Neural cell (in vitro differentiated cells): ENCODE results near the gene COA4. TPM values are rescaled to one million over a fixed set of nuclear protein-coding genes. Genes with fewer than 3 reads are reported as not detected.
"Not testable (repeated sequence)": the region's sequence is repeated elsewhere in the genome, so short reads cannot be mapped to it uniquely, and the experiment has no call there.

Source experiments
- H2AFZ ChIP-seq: fragments of 200-600, 300-800 bp; sonication (generic), shearing (Covaris generic); 2 replicates; pipeline ENCODE4 v1.6.0; 2014; ENCODE audit warnings: low read depth, mild to moderate bottlenecking, antibody characterized with exemption, low read length, moderate library complexity
- H3F3A ChIP-seq: fragments of 200-600 bp; shearing (Covaris generic); 2 replicates; pipeline ENCODE4 v1.6.1; 2016; ENCODE audit warnings: mild to moderate bottlenecking, moderate library complexity, mixed read lengths, antibody characterized with exemption, low read length; ENCODE audit not compliant: insufficient read depth, poor library complexity, severe bottlenecking
- H3K27ac ChIP-seq: fragments of 200-600, 300-800 bp; sonication (generic), shearing (Covaris generic); 2 replicates; pipeline ENCODE4 v1.5.1; 2014; ENCODE audit warnings: mild to moderate bottlenecking, low read length, moderate library complexity
- H3K27me3 ChIP-seq: fragments of 300-800, 200-600 bp; sonication (generic), shearing (Covaris generic); 2 replicates; pipeline ENCODE4 v1.6.0; 2014; ENCODE audit warnings: mild to moderate bottlenecking, low read depth, low read length, moderate library complexity; ENCODE audit not compliant: insufficient read depth
- H3K36me3 ChIP-seq: fragments of 300-800, 200-600 bp; sonication (generic), shearing (Covaris generic); 2 replicates; pipeline ENCODE4 v1.5.1; 2014; ENCODE audit warnings: mild to moderate bottlenecking, antibody characterized with exemption, low read length, moderate library complexity; ENCODE audit not compliant: insufficient read depth
- H3K4me2 ChIP-seq: fragments of 300-800, 200-600 bp; sonication (generic), shearing (Covaris generic); 2 replicates; pipeline ENCODE4 v1.6.0; 2014; ENCODE audit warnings: mild to moderate bottlenecking, low read length
- H3K4me3 ChIP-seq: fragments of 300-800, 200-600 bp; sonication (generic), shearing (Covaris generic); 2 replicates; pipeline ENCODE4 v1.5.1; 2014; ENCODE audit warnings: mild to moderate bottlenecking, low read length, moderate library complexity
- H3K79me2 ChIP-seq: fragments of 200-600 bp; shearing (Covaris generic); replicated peaks from 2 replicates; pipeline ENCODE4 v1.6.0; 2014; ENCODE audit warnings: mild to moderate bottlenecking, low read length, moderate library complexity; ENCODE audit not compliant: insufficient read depth
- H3K9ac ChIP-seq: fragments of 300-800, 200-600 bp; sonication (generic), shearing (Covaris generic); 2 replicates; pipeline ENCODE4 v1.6.1; 2016; ENCODE audit warnings: mild to moderate bottlenecking, low read length, mixed read lengths
- H3K9me2 ChIP-seq: fragments of 200-600 bp; shearing (Covaris generic); 2 replicates; pipeline ENCODE4 v1.6.1; 2016; ENCODE audit warnings: mild to moderate bottlenecking, low read length, mixed read lengths; ENCODE audit not compliant: insufficient read depth
- H3K9me3 ChIP-seq: fragments of 200-600, 300-800 bp; sonication (generic), shearing (Covaris generic); 2 replicates; pipeline ENCODE4 v1.6.1; 2016; ENCODE audit warnings: mild to moderate bottlenecking, mixed run types, low read length, moderate library complexity, mixed read lengths
- H4K20me1 ChIP-seq: fragments of 200-600 bp; shearing (Covaris generic); 2 replicates; pipeline ENCODE4 v1.6.1; 2016; ENCODE audit warnings: mild to moderate bottlenecking, mixed run types; ENCODE audit not compliant: insufficient read depth
- CTCF ChIP-seq: fragments of 450-650 bp; IDR thresholded peaks from 2 replicates; pipeline ENCODE4 v1.5.1; 2014; ENCODE audit warnings: antibody characterized with exemption, mild to moderate bottlenecking, moderate library complexity; ENCODE audit not compliant: poor library complexity, severe bottlenecking
- EP300 ChIP-seq: fragments of 450-650 bp; conservative IDR thresholded peaks from 2 replicates; pipeline ENCODE4 v1.6.1; 2014; ENCODE audit warnings: antibody characterized with exemption, mild to moderate bottlenecking, moderate library complexity; ENCODE audit not compliant: poor library complexity, severe bottlenecking
- EZH2 ChIP-seq: fragments of 200-600, 300-800 bp; shearing (Covaris generic), sonication (generic); IDR thresholded peaks from 2 replicates; pipeline ENCODE4 v1.6.1; 2014; ENCODE audit warnings: antibody characterized with exemption, low read length, borderline replicate concordance, mild to moderate bottlenecking; ENCODE audit not compliant: insufficient read depth, poor library complexity, severe bottlenecking
- MXI1 ChIP-seq: fragments of 450-650 bp; conservative IDR thresholded peaks from 2 replicates; pipeline ENCODE4 v1.6.1; 2014; ENCODE audit warnings: antibody characterized with exemption, mild to moderate bottlenecking; ENCODE audit not compliant: poor library complexity, severe bottlenecking
- POLR2AphosphoS5 ChIP-seq: IDR thresholded peaks from 2 replicates; pipeline ENCODE4 v1.6.1; 2012
- RAD21 ChIP-seq: fragments of 450-650 bp; conservative IDR thresholded peaks from 2 replicates; pipeline ENCODE4 v1.6.1; 2014; ENCODE audit warnings: antibody characterized with exemption, mild to moderate bottlenecking, moderate library complexity
- REST ChIP-seq: IDR thresholded peaks from 2 replicates; pipeline ENCODE4 v1.6.1; 2012; ENCODE audit warnings: borderline replicate concordance
- SMC3 ChIP-seq: fragments of 450-650 bp; conservative IDR thresholded peaks from 2 replicates; pipeline ENCODE4 v1.6.1; 2014; ENCODE audit warnings: antibody characterized with exemption, mild to moderate bottlenecking, moderate library complexity; ENCODE audit not compliant: poor library complexity
- TAF1 ChIP-seq: IDR thresholded peaks from 2 replicates; pipeline ENCODE4 v1.6.1; 2012; ENCODE audit warnings: low read depth
- polyA plus RNA-seq: library from polyadenylated mRNA; depleted of rRNA; stranded (reverse); fragments of >200 nt; gene quantifications from 2 replicates; pipeline ENCODE4 v1.2.3, GENCODE V29; 2014

Gene COA4
- polyA plus RNA-seq, 1 donor from 2014 or later = 108 TPM

GRCh38 chr11:73883856-73884255 is 7.2 kb upstream of the COA4 start:
- no peaks in the 10 kb centered on the region for H3K27me3 ChIP-seq
- no peaks in the 10 kb centered on the region for H3K36me3 ChIP-seq
- no peaks in the 10 kb centered on the region for H4K20me1 ChIP-seq
- no peak overlapping the region for H3K9ac ChIP-seq
- H3K9me2 ChIP-seq = no peaks in the 10 kb centered on the region
- no peaks in the 10 kb centered on the region for H3F3A ChIP-seq
- no peak overlapping the region for H3K4me3 ChIP-seq
- H3K79me2 ChIP-seq = no peaks in the 10 kb centered on the region
- TF ChIP-seq POLR2AphosphoS5 (no peak), MXI1 (no peak), EP300 (no peak), EZH2 (no peak), SMC3 (no peak), TAF1 (no peak), CTCF (no peak), REST (no peak), RAD21 (no peak)
- no peak overlapping the region for H3K4me2 ChIP-seq
- H3K27ac ChIP-seq = no peak overlapping the region
- H2AFZ ChIP-seq = no peak overlapping the region
- H3K9me3 ChIP-seq = no peaks in the 10 kb centered on the region

GRCh38 chr11:73880449-73880848 is 3.8 kb upstream of the COA4 start:
- H3K4me3 ChIP-seq, H3K9me3 ChIP-seq, H2AFZ ChIP-seq, H3K9me2 ChIP-seq, H3K27me3 ChIP-seq, H3F3A ChIP-seq, H4K20me1 ChIP-seq, H3K36me3 ChIP-seq, H3K27ac ChIP-seq, H3K9ac ChIP-seq, H3K4me2 ChIP-seq: not testable (repeated sequence)
- H3K79me2 ChIP-seq = peaks cover 21% of the 10 kb centered on the region

GRCh38 chr11:73878771-73879170 is 2.1 kb upstream of the COA4 start:
- H3K9ac ChIP-seq = no peak overlapping the region
- H3K79me2 ChIP-seq = peaks cover 33% of the 10 kb centered on the region
- H2AFZ ChIP-seq = no peak overlapping the region
- H3K4me3 ChIP-seq = no peak overlapping the region
- no peaks in the 10 kb centered on the region for H3K9me2 ChIP-seq
- no peaks in the 10 kb centered on the region for H4K20me1 ChIP-seq
- H3K36me3 ChIP-seq = no peaks in the 10 kb centered on the region
- no peak overlapping the region for H3K27ac ChIP-seq
- TF ChIP-seq TAF1 (no peak), EP300 (no peak), MXI1 (no peak), SMC3 (no peak), RAD21 (no peak), REST (no peak)
- no peaks in the 10 kb centered on the region for H3F3A ChIP-seq
- no peak overlapping the region for H3K4me2 ChIP-seq
- no peaks in the 10 kb centered on the region for H3K9me3 ChIP-seq
- no peaks in the 10 kb centered on the region for H3K27me3 ChIP-seq
